Kidney tubule cell (primary cell): ENCODE results near the gene ASIC1.
"Not testable (repeated sequence)": the region's sequence is repeated elsewhere in the genome, so short reads cannot be mapped to it uniquely, and the experiment has no call there.

Source experiments
- DNase-seq: peaks from one replicate; pipeline ENCODE4 v3.0.0-alpha.2; 2018; ENCODE audit warnings: low spot score

Gene ASIC1

DNA sequence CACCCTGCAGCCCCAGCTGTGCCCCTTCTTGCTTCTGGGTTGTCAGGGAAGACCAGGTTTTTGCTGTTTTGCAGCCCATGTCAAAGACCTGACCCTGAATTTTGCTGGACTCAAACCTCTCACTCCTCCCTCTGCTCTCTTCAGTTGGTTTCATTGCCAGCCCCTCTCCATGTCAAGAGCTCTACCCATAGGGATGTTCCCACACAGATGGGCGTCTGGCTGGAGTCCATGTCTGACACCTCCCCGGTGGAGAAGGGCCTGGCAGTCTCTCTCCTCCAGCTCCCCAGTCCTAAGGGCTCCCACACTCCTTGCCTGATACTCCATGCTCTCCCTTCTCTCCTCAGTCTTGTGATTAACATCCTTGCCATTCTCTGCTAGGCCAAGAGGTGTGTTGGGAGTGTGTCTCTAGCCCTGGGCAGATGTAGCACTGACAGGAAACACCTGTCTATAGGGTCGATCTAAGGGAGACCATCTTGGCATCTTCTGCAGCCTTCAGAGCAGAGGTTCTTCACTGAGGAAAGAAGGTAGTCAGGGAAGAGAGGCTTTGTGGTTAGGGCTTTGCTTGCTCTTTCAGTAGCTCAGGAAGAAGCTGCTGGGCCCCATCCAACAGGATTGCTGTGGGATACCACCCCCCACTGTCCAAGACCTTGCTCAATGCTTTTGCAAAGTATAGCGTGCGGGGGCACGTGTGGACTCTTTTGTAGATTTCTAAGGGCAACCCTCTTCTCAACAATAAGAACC is 4.7 kb downstream of the ASIC1 start:
- DNase-seq = no peak

- no peak for DNase-seq
Observed at GRCh38 chr12:50062728-50063460, 5.5 kb downstream of the ASIC1 start.

DNA sequence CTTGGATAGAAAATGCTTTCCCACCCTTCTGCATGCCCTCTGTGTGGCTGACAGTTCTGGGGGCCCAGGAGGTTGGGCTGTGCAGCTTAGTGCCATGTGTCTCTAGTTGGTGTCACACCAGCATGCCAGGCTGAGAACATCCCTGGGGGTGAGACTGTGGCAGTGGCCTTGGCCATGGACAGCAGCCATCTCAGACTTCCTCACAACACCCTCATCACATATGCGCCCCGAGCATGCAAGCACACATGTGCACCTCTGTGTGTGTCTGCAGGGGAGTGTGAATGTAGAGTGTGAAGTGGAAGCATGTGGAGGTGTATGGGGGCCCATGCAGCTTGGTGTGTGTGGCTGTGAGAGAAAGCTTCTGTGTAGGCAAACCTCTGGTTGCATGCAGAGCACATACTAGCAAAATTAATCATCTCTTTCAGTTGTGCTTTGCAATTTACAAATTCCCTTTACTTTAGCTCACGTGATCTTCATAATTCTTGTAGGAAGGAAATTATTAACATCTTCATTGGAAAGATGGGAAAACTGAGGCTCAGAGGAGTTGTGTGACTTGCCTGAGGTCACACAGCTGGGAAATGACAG is 8.4 kb downstream of the ASIC1 start:
- DNase-seq = no peak

DNA sequence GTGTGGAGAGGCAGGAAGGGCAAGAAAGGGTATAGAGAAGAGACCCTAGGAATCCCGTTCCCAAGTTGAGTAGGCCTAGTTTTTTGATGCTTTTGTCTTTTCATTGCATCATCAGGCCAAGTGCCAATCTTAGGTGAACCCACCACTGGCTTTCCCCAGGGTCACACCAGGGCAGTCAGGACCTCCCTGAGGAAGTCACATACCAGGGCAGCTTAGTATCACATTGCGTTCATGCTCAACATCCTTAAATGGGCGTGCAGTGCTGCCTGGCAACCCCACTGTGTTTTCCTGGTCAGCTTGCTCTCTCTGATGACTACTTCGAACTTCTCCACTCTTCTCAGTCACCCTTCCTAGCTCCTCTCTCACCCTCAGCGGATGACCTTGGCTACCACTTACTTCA is 9.0 kb downstream of the ASIC1 start:
- peak; percentile 94 for DNase-seq

DNA sequence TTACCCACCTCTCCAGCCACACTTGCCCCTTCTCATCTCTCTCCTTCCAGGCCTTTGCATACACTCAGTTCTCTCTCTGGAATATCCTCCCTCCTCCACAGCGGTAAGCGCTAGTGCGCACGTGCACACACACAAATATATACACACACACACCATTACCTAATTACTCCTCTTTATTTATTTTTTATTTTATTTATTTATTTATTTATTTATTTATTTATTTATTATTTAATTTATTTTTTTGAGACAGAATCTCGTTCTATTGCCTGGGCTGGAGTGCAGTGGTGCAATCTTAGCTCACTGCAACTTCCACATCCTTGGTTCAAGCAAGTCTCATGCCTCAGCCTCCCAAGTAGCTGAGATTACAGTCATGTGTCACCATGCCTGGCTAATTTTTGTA is 11.7 kb downstream of the ASIC1 start:
- DNase-seq = no peak

DNA sequence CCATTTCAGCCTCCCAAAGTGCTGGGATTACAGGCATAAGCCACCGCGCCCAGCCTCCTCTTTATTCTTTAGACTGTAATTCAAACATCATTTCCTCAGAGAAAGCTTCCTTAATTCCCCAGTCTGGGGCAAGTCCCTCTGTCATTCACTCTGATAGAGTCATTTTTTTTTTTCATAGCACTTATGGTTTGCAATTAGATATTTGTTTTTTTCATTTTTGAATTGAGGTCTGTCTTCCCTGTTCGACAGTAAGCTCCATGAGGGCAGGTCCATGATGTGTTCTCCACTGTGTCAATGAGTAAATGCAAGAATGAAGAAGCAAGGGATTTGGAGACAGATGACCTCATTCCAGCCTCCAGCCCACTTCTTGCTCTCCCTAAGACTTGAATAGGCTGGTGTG is 12.1 kb downstream of the ASIC1 start:
- DNase-seq = no peak

DNA sequence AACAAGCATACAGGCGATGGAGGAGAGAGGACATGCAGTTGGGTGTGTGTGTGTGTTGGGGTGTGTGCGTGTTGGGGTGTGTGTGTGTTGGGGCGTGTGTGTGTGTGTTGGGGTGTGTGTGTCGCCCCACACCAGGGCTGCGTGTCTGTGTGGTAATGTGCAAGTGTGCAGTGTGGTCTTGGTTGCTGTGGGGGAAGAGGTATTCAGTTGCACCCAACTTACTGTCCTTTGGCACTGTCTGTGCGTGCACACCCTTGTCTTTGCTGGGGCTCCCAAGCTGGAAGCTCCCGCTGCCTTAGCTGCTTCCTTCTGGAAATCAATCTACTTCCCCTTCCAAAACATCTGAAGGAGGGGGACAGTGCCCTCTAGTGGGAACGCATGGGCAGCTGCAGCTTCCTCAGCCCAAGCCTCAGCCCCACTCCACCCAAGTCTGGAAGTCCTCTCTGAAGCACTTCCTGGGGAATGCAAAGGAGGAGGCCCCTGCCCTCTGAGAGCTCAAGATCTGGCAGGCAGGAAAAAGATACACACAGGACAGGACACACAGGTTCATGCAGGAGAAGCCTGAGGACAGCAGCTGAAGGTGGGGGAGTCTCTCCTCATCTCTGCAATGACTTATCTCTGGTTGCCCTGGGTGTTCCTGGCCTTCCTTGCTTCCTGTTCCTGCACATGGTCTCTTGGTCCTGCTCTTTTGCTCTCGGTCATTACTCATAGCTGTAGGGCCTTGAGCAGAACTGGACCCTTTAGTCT is 13.1 kb downstream of the ASIC1 start:
- DNase-seq = peak; percentile 87

DNA sequence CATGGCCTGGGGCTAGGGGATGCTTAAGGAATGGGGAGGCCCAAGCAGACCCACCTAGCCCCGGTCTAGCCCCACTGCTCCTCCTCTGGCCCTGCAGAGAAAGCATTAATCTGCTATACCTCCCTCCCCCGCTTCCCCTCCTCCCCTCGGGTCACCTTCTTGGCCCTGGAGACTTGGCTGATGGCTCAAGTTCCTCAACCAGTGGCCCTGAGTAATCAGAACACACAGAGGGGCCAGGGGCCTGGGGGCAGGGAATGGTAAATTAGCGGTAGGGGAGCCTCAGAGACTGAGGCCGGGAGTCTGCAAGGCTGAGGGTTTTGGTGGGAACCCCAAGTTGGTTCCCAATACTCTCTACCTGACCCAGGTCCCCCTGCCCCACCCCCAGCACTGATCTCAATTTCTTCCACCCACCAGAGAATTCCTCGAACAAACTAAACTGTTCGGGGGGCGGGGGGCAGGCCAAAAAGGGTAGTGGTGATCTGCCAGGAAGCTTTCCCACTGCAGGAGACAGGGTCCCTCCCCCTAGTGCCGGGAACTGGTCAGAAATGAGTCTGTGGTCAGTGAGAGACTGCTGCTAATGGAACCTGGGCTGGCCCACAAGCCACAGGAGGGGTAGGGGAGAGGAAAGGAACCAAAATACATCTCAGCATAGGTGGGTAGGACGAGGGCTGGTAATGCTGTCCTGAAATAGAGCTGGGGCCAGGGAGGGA is 15.0 kb downstream of the ASIC1 start:
- no peak for DNase-seq

GRCh38 chr12:50073206-50073605 is 15.8 kb downstream of the ASIC1 start:
- DNase-seq = no peak

- DNase-seq = no peak
Observed at GRCh38 chr12:50073712-50074111, 16.3 kb downstream of the ASIC1 start.

GRCh38 chr12:50074936-50075807 is 17.8 kb downstream of the ASIC1 start:
- DNase-seq = peak; percentile 86

- no peak for DNase-seq
Observed at GRCh38 chr12:50075808-50076170, 18.4 kb downstream of the ASIC1 start.

DNA sequence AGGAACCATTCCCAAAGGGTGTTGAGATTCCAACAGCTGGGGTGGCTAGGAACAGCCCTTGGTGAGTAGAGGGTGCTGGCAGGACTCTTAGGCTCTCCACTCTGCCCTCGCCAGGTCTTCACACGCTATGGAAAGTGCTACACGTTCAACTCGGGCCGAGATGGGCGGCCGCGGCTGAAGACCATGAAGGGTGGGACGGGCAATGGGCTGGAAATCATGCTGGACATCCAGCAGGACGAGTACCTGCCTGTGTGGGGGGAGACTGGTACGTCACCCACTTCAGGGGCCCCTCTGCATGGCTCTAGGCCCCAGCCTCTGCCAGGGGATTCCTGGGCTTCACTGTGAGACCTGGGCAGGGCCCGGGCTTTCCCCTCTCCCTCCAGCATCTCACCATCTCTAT is 19.7 kb downstream of the ASIC1 start:
- DNase-seq = no peak

- DNase-seq = no peak
Observed at GRCh38 chr12:50078281-50078680, 20.9 kb downstream of the ASIC1 start.

GRCh38 chr12:50079771-50080170 is 22.4 kb downstream of the ASIC1 start:
- DNase-seq = no peak

DNA sequence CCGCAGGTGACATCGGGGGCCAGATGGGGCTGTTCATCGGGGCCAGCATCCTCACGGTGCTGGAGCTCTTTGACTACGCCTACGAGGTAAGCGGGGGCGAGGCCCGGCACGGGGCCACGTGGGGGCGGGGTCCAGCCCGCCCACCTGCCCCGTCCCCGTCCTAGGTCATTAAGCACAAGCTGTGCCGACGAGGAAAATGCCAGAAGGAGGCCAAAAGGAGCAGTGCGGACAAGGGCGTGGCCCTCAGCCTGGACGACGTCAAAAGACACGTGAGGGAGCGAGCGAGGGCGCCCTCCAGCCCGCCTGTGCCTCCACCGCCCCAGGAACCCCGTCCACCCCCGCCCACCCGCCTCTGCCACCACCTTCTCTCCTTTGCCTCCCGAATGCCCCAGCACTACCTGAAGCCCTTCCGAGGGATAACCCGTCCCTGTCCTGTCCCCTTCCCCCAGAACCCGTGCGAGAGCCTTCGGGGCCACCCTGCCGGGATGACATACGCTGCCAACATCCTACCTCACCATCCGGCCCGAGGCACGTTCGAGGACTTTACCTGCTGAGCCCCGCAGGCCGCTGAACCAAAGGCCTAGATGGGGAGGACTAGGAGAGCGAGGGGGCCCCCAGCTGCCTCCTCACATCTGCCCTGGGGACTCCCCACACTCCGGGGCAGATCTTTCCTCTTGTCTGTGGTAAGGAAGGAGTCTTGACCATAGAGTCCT is 23.9 kb downstream of the ASIC1 start:
- no peak for DNase-seq

DNA sequence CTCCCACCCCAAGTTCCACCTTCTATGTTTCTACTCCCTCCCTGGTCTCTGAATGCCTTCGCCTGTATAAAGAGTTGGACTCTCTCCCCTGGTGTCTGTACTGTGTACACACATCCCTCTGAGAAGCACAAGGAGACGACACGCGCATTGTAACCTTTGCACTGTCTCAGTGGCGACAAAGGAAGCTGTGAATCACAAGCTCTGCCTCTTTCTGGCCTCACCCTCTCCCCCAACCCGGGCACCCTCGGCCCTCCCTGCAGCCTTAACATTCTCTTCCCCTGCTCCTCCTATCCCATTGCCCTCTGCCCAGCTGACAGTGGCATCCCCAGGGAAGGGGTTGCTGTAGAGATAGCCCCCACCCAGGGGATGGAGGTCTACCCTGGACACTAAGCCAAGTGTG is 25.2 kb downstream of the ASIC1 start:
- peak; percentile 34 for DNase-seq

- DNase-seq = no peak
Observed at GRCh38 chr12:50083301-50083700, 25.9 kb downstream of the ASIC1 start.

DNA sequence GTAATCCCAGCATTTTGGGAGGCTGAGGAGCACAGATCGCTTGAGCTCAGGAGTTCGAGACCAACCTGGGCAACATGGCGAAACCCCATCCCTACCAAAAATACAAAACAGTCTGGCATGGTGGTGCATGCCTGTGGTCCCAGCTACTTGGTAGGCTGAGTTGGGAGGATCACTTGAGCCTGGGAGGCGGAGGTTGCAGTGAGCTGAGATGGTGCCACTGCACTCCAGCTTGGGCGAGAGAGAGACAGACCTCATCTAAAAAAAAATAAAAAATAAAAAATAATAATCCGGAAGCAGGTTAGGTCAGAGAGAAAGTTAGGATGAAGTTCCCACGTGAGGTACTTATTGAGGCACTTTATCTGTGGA is 27.0 kb downstream of the ASIC1 start:
- not testable (repeated sequence) for DNase-seq
